ENCODE results near the gene TUBB4A.
"Not testable (repeated sequence)": the region's sequence is repeated elsewhere in the genome, so short reads cannot be mapped to it uniquely, and the experiment has no call there.

TUBB4A gene

DNA sequence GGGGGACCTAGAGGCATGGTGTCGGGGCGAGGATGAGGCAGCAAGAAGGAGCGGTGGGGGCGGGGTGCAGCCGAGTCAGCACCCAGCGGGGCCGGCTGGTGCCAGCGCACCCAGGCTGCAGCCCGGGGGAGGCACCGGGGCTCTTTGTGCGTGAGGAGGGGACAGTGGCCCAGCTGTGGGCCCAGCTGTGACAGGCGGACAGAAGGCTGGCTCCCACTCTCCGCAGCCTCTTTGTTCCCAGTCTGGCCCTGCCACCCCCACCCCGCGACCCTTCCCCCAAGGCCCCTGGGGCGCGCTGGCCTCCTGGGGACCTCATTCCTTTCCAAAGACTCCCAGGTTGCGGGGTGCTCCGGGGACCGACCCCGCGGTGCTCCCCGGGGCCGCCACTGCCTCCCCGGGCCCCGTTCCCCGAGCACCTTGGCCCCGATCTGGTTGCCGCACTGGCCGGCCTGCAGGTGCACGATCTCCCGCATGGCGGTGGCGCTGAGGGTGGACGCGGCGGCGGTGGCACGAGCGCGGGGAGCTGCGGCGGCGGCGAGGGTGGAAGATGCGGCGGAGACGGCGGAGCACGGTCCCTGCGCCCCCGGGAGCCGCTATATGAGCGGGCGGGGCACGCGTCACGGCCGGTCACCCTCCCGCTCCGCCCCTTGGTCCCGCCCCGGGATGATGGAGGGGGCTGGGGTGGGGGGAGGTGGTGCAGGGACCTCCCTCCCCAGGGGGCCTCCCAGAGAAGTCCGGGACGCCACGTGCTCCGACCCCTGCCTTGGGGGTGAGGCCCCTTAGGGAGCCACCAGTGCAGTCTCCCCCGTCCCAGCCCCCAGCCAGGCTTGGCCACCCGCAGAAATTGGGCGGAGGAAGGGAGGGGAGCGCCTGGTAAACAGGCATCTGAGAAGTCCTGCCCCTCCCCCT is at the start of gene TUBB4A:
TSS of gene TUBB4A (minus strand) at position 570 of the 909 bp plus-strand sequence. CDS start at position 473, 97 bp downstream.
- no peak for DNase-seq

DNA sequence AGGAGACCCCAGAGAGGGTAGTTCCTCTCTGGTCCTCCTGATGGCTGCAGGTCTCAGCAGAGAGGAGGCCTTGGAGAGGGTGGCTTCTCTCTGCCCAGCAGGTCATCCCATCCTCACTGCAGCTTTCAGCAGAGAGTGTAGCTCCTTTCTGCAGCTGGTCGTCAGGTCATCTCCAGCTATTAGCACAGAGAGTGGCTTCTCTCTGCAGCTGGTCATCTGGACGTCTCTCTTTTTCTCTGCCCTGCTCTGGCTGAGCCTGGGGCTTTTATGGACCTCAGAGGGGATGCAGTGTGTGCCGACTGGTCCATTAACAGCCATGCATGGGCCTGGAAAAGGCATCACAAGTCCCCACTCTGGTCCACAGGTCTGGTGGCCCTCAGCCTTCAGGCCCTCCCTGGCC is 49.0 kb upstream of the TUBB4A start:
- DNase-seq, result no peak

- DNase-seq, result not testable (repeated sequence)
Measured at GRCh38 chr19:6550679-6551078, 48.6 kb upstream of the TUBB4A start.

- DNase-seq, result no peak
Measured at GRCh38 chr19:6543866-6544347, 41.8 kb upstream of the TUBB4A start.

- DNase-seq, result no peak
Measured at GRCh38 chr19:6540918-6541689, 39.0 kb upstream of the TUBB4A start.

GRCh38 chr19:6539514-6539913 is 37.4 kb upstream of the TUBB4A start:
- DNase-seq, result no peak

DNA sequence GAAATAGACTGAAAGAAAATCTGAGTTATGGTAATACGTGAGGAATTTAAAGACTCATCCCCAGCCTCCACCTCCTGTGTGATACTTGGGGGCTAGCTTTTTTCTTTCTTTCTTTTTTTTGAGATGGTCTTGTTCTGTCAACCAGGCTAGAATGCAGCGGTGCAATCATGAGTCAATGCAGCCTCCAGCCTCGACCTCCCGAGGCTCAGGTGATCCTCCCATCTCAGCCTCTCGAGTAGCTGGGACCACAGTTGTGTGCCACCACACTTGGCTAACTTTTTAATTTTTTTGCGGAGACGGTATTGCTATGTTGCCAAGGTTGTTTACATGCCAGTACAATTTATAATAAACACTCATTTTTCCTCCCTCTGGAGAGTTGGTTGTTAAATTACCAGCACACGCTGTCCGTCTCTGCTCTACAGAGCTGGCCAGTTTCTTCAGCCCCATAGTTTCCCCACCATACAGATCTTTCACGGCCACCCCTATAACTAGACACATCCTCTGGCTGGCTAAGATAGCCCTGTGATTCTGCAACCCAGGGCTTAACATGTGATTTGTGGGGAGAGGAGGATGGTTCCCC is 33.5 kb upstream of the TUBB4A start:
- DNase-seq, result no peak

- no peak for DNase-seq
Measured at GRCh38 chr19:6534451-6535093, 32.5 kb upstream of the TUBB4A start.

GRCh38 chr19:6533746-6534418 is 31.8 kb upstream of the TUBB4A start:
- DNase-seq, result no peak

DNA sequence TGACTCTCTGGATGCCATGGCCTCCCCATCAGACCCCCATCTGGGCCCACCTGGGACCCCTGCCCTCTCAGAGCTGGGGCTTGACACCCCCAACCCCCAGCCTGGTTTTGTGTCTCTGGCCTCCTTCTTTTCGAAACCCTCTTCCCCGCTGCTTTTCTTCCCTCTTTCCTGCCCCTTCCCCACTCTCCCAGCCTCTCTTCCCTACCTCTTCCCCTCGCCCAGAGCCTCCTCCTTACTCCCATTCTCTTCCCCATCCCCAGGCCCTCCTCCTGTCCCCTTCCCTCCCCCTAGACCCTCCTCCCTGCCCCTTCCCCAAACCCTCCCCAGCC is 30.9 kb upstream of the TUBB4A start:
- no peak for DNase-seq

GRCh38 chr19:6532244-6532999 is 30.3 kb upstream of the TUBB4A start:
- no peak for DNase-seq

DNA sequence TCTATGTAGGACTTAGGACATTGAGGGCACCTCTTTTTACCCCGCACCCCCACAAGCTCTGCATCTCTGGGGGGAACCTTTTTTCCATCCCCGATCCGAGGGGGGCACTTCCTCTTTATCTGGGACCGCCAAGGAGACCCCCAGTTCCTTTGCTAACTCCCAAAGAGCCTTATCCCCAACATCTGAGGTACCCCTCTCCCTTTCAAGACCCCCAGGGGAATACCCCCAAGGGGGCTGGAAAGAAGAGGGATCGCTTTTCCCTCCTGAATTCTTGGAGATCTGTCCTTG is 29.8 kb upstream of the TUBB4A start:
- no peak for DNase-seq

- no peak for DNase-seq
Measured at GRCh38 chr19:6531163-6531955, 29.2 kb upstream of the TUBB4A start.

DNA sequence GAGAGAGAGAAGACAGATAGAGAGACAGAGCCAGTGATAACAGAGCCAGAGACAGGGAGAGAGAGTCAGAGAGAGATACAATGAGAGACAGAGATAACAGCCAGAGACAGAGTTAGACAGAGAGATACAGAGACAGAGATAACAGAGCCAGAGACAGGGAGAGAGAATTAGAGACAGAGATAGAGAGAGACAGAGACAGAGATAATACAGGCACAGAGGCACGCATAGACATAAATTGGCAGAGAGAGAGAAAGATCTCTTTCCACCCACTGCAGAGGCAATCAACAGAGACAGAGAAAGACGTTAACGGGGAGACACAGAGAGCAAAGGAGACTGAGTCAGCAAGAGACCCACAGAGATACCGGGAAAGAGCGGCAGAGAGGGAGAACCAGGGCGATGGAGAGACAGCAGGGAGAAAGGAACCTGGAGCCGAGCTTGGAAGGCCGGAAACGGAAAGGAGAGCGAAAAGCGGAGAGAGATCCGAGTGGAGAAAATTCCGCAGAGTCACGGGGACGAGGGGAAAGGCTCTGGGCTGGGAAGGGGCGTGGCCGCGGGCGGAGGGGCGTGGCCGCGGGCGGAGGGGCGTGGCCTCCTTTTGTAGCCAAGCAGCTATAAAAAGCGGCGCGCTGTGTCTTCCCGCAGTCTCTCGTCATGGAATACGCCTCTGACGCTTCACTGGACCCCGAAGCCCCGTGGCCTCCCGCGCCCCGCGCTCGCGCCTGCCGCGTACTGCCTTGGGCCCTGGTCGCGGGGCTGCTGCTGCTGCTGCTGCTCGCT is 28.5 kb upstream of the TUBB4A start, which contains the start of gene TNFSF9:
TSS of gene TNFSF9 (plus strand) at position 641 of the 777 bp plus-strand sequence. CDS start at position 652, 11 bp downstream.
- peak; percentile 26 for DNase-seq

DNA sequence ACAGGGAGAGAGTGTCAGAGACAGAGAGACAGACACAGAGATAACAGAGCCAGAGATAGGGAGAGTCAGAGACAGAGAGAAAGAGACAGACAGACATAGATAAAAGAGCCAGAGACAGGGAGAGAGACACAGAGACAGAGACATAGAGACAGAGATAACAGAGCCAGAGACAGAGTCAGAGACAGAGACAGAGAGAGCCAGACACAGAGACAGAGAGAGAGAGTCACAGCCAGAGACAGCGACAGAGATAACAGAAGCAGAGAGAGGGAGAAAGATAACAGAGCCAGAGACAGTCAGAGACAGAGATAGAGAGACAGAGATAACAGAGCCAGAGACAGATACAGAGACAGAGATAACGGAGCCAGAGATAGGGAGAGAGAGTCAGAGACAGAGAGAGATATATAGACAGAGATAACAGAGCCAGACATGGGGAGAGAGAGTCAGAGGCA is 27.9 kb upstream of the TUBB4A start:
- DNase-seq, result no peak

- DNase-seq, result no peak
Measured at GRCh38 chr19:6529351-6529750, 27.2 kb upstream of the TUBB4A start.

DNA sequence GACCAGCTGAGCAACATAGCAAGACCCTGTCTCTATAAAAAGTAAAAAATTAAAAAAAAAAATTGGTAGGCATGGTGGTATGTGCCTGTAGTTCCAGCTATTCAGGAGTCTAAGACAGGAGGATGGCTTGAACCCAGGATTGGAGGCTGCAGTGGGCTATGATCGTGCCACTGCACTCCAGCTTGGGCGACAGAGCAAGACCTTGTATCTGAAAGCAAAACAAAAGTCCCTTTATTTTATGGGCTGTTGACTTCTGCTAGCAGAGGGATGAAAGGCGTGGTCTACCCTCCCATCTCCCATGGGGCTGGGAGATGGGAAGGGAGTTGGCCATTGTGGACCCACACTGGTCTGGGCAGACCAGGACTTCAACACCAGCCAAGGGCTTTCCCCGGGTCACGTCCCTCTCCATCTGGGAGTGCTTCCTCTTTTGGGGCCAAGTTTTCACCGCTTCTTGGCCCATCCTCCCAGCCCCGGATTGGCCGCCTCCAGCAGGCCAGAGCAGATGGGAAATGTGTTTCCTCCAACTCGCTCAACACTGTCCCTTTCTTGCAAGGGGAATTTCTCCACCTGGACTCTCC is 26.5 kb upstream of the TUBB4A start:
- no peak for DNase-seq

- no peak for DNase-seq
Measured at GRCh38 chr19:6527893-6528543, 25.9 kb upstream of the TUBB4A start.

GRCh38 chr19:6524311-6524710 is 22.2 kb upstream of the TUBB4A start:
- DNase-seq, result no peak

Measured in KG1 (cell line).